Astrocyte of the cerebellum (primary cell): ENCODE data around the gene CEP41.

Source experiments
- DNase-seq: peaks from one replicate; pipeline ENCODE4 v3.0.0-alpha.2; 2011; ENCODE audit warnings: low read depth
- H3K4me3 ChIP-seq: 2 replicates; pipeline ENCODE4 v1.5.1; 2011; ENCODE audit warnings: mild to moderate bottlenecking, low read depth, low read length, moderate library complexity
- CTCF ChIP-seq: IDR thresholded peaks from 2 replicates; pipeline ENCODE4 v1.5.1; 2012; ENCODE audit warnings: low read length, low read depth, moderate library complexity, mild to moderate bottlenecking; ENCODE audit errors: missing control alignments
- in situ Hi-C: cut with HindIII; loops from 2 replicates; pipeline ENCODE4 v1.10.0; 2017; ENCODE audit warnings: low sequenced_read_pairs

The CEP41 gene

GRCh38 chr7:130415006-130415405, 25.8 kb downstream of the CEP41 start:
- DNase-seq: no peak
- in situ Hi-C loops: no loop called here
- TF ChIP-seq CTCF: no peak
- no peak overlapping the region for H3K4me3 ChIP-seq

- no peak for DNase-seq
- no peak for TF ChIP-seq CTCF
- in situ Hi-C loops: no loop called here
- H3K4me3 ChIP-seq: no peak overlapping the region
These were observed 27.6 kb downstream of the CEP41 start for GRCh38 chr7:130413201-130413600.

- in situ Hi-C loops: no loop called here
- no peak for TF ChIP-seq CTCF
- DNase-seq: no peak
- H3K4me3 ChIP-seq: no peak overlapping the region
These were observed 29.8 kb downstream of the CEP41 start for GRCh38 chr7:130410868-130411541.

GRCh38 chr7:130409712-130410072, 31.1 kb downstream of the CEP41 start:
- TF ChIP-seq CTCF: no peak
- in situ Hi-C loops: no loop called here
- DNase-seq: no peak
- no peak overlapping the region for H3K4me3 ChIP-seq

GRCh38 chr7:130409067-130409711, 31.6 kb downstream of the CEP41 start:
- in situ Hi-C loops: no loop called here
- TF ChIP-seq CTCF: no peak
- DNase-seq: no peak
- H3K4me3 ChIP-seq: no peak overlapping the region

GRCh38 chr7:130405003-130405402, 35.8 kb downstream of the CEP41 start:
- in situ Hi-C loops: no loop called here
- TF ChIP-seq CTCF: no peak
- DNase-seq: no peak
- no peak overlapping the region for H3K4me3 ChIP-seq
